ENCODE results near the gene RAI1. TPM values are rescaled to one million over a fixed set of nuclear protein-coding genes. Genes with fewer than 3 reads are reported as not detected.

The RAI1 gene
- total RNA-seq, 1 donor, result 16.0 TPM

- no peak overlapping the region for H3K4me3 ChIP-seq (ENCODE audit: low read depth, low read length)
- peak; percentile 65 for TF ChIP-seq CTCF (IDR thresholded peaks at IDR 0.05; ENCODE audit: insufficient read depth, low read depth, low read length)
- DNase-seq (ENCODE audit: low read depth), result no peak
Observed at GRCh38 chr17:17729620-17730249, 48.5 kb downstream of the RAI1 start.

- no peak for DNase-seq (ENCODE audit: low read depth)
- TF ChIP-seq CTCF (IDR thresholded peaks at IDR 0.05; ENCODE audit: insufficient read depth, low read depth, low read length), result no peak
- H3K4me3 ChIP-seq (ENCODE audit: low read depth, low read length), result no peak overlapping the region
Observed at GRCh38 chr17:17730250-17730935, 49.1 kb downstream of the RAI1 start.

DNA sequence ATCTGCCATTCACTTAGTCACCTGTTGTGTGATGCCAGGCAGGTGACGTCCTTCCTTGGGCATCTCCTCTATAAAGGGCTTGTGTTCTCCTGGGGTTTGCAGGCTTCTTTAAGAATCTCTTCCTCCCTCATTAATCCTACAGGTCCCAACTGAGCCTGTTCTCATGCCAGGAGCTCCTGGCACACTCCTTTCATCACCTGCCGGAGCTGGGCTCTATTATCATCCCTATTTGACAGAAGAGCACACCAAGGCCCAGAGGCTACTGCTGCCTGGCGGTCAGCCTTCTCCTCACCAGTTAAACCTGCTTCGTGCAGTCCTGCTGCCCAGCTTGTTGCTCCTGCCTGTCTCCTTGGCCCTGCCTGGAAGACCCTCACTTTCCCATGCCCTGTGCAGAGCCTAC lies 51.2 kb downstream of the RAI1 start:
- no peak for TF ChIP-seq CTCF (IDR thresholded peaks at IDR 0.05; ENCODE audit: insufficient read depth, low read depth, low read length)
- no peak for DNase-seq (ENCODE audit: low read depth)
- no peak overlapping the region for H3K4me3 ChIP-seq (ENCODE audit: low read depth, low read length)

DNA sequence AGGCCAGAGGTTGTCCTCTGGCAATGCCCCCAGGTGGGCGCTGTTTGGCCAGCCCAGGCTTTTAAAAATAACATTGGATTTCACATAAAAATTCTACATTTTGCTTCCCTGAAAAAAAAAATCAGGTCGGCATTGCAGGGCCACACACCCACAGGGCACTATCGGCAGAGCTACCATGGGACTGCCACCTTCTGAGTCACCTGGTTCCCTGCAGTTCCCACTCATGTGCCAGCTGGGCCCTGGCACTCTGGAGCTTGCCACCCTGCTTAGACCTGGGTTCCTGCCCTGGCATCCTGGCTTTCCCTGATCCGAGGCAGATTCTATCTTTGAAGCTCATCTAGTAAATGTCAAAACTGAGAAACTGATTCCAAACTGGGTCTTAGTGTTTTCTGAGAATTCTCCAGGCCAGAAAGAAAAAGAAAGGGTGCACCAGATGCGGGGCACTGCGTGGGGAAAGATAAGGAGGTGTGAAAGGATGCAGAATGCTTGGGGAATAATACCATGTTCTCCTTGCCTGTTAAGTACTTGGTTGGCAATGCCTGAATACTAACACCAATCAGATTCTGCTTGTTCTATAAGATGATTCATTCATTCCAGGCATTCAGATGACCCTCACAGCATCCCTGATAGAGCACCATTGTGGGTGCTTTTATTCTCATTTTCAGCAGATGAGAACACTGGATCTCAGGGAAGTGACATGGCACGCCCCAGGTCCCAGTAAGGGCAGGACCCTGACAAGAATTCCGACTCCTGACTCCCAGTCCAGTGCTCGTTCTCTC lies 51.8 kb downstream of the RAI1 start:
- no peak for TF ChIP-seq CTCF (IDR thresholded peaks at IDR 0.05; ENCODE audit: insufficient read depth, low read depth, low read length)
- H3K4me3 ChIP-seq (ENCODE audit: low read depth, low read length), result no peak overlapping the region
- DNase-seq (ENCODE audit: low read depth), result no peak

GRCh38 chr17:17736205-17737183 lies 55.2 kb downstream of the RAI1 start:
- no peak overlapping the region for H3K4me3 ChIP-seq (ENCODE audit: low read depth, low read length)
- no peak for DNase-seq (ENCODE audit: low read depth)

More at GRCh38 chr17:17736205-17737183, 55.2 kb downstream of the RAI1 start:
- no peak for TF ChIP-seq CTCF (IDR thresholded peaks at IDR 0.05; ENCODE audit: insufficient read depth, low read depth, low read length)

Data from fibroblast of villous mesenchyme (primary cell).